Activated gamma-delta T cell treated with anti-CD3 and anti-CD28 coated beads, Interleukin-2, amount 50 U/mL, for 16 hours (primary cell): ENCODE measurements around the gene APBB2.

ENCODE experiments used
- DNase-seq: peaks from one replicate; pipeline ENCODE4 v3.0.0-alpha.2; 2020; ENCODE audit warnings: low read depth

The APBB2 gene

DNA sequence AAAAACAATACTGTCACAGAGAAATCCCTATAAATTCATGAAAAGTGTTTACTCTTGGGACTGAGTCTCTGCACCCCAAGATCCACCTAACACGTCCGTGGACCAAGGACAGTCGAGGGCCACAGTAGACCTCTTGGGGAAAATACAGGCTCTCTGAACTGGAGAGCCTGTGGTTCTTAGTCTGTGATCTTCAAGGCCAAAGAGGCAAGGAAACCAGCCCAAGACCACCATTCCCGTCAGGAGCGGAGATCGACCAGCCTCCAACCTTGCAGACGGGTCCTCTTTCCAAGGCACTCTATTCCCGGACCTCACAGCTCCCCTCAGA is 1.6 kb upstream of the APBB2 start:
- DNase-seq = no peak

DNA sequence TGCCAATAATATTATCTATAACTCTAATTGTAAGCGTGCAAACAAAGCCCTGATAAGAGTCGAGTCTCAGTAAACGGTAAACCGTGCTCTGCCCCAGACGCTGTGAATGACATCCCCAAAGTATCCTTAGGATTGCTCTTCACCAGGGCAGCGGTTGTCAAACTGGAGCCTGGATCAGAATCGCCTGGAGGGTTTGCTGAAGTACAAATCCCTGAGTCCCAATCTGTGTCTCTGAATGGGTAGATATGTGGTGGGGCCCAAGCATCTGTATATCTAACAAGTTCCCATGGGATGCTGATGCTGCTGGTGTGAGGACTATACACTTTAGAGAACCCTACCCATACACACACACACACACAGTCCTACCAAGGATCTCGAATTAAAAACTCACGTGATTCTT is 813 bp upstream of the APBB2 start:
- no peak for DNase-seq

DNA sequence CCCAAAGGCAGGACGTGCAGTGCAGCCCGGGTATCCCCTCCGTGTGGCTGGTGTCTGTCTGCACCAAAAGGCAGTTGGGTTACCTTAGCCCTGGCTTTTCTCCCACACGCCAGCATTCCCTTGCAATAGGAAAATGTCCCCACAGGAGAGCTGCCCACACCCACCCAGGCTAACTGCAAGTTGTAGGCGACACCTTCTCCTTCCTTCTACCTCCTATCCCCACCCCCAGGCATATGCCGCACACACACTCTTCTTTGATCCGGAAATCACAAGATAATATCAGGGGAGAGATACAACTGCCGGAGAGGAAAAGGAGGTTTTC is 444 bp upstream of the APBB2 start:
- no peak for DNase-seq

DNA sequence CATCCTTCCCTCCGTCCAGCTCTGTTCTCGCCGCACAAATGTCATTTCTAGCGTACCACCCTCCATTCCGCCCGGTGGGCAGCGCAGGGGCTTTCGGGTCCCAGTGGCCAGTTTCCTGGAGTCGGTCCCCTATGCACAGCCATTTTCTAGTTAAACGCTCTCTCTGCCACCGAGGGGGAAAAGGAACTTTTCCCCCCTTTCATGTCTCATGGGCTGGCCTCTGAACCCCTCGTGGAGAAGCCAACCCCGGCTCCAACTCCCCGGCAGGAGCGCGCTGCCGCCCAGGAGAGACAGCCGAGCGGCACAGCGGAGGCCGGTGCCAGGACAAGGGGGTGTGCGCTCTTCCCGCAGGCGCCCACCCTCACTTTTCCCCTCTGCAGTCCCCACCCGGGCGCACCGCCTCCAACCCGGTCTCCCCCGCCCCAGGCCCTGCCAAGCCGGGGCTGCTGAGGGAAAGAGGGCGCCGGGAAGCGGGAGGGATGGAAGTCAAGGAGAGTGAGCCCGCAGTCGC is 662 bp downstream of the APBB2 start:
- no peak for DNase-seq

DNA sequence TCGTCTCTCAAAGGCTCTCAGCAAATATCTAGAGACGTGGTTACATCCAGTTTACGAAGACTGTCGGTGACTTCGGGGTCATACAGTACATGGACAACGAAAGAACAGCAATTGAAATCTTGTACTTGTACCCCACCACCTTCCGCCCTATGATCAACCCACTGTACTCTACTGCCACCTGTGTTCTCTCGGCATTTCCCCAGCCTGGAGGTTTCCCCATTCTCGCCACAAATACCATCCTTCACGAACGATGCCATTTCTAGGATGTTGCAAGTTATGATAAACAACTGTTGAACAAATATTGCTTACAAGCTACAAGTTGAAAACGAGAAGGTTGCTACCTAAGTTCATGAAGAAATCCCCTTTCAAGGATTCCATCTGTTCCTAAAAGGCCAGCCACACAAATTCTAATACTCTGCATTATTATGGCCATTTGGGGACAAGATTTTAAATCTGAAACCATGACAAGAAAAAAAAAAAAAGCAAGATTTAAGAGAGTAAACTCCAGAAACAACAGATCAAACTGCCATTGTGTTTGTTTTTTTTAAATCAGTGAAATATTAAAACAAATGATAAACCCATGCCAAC is 1.6 kb downstream of the APBB2 start:
- DNase-seq = no peak

DNA sequence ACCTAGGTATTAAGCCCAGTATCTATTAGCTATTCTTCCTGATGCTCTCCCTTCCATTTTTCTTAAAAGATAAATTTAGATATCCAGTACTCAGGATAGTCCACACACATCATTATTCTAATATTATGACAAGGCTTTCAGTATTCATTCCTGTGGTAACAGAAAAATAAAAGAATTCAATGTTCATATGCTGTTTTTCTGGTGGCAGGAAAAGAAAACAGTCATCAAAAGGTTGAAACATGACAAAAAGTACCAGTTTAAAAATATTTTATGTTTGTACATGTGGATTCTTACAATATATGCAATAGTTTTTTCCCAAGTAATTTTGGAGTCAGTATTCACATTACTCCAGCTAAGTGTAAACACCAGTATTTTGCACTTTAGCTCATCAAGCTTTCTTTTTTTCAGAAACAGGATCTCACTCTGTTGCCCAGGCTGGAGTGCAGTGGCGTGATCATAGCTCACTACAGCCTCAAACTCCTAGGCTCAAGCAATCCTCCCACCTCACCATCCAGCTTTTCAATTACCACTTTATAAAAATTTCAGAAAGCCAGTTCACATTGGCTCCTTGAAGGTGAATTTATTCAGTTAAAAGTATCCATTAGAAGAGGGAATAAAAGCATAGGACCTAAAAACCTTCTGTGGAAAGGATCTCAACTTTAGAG is 2.3 kb downstream of the APBB2 start:
- DNase-seq = no peak

DNA sequence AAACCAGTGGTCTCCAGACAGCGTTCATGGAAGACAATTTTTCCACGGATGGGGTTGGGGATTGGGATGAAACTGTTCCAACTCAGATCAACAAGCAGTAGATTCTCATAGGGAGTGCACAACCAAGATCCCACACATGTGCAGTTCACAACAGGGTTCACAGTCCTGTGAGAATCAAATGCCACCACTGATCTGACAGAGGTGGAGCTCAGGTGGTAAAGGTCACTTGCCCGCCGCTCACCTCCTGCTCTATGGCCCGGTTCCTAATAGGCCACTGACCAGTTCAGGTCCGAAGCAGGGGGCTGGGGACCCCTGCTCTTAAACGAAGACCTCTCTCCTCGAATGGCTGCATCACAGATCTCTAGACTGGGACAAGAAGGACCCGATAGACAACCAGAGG is 4.4 kb downstream of the APBB2 start:
- no peak for DNase-seq

DNA sequence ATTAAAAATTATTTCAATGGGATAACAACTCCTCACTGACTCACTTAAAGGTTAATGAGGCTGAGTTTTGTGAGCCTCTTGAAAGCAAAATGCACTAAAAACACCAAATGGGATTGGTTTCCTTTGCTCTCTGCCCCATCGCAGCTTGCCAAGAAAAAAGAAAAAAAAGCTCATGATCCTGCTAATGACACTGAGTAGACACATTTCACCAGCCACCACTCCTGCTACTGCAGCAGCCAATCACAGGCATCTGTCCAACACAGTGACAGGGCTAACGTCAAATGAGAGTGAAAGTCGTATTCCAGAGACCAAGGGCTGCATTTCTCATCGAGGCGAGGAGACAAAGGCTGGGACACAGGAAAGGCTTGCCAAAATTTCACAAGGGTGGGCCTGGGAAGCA is 5.2 kb downstream of the APBB2 start:
- no peak for DNase-seq

DNA sequence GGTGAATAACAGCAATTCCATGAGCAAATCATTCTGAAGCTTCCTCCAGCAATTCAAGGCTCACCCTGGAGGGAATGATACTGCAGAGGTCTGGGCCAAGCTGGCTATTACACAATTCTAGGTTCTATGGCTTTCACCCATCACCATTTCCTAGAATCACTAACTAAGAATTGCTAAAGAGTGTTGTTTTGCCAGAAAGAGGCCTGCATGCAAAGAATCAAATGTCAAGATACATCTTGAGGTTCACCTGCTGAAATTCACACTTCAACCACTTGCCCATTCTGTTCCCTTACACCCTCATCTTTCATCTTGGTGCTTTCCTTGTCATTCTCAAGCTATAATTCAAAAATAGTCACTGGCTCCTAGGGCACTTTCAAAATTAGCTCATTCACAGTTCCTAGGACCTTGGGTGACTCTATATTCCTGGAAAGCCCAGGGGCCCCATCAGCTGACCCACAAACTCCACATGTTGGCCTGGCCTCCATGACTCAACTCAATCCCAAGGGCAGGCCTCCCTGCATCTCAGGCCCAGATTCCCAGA is 7.0 kb downstream of the APBB2 start:
- no peak for DNase-seq

DNA sequence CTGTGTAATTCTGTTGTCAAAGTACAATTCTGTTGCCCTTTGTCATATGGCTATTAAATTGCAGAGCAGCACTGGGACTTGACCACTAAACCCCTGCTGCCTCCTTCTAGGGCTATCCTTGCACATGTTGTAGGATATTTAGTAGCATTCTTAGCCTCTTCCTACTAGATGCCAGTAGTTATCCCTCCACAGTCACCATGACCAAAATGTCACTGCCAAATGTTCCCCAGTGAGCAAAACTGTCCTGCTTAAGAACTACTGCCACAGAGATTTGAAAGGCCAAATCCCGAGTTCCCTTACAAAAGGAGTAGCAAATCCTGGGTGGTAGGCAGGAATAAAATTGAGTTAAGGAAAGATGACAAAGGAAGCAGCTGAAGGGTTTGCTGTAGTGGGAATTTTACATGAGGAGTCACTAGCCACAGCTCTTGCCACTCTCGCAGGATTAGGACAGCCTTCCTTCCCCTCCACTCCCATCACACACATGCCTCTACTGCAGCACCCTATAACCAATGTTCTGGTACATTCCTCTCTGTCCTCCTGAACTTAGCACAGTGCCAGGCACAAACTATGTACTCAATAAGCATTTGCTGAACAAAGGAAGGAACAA is 8.4 kb downstream of the APBB2 start:
- DNase-seq = no peak

DNA sequence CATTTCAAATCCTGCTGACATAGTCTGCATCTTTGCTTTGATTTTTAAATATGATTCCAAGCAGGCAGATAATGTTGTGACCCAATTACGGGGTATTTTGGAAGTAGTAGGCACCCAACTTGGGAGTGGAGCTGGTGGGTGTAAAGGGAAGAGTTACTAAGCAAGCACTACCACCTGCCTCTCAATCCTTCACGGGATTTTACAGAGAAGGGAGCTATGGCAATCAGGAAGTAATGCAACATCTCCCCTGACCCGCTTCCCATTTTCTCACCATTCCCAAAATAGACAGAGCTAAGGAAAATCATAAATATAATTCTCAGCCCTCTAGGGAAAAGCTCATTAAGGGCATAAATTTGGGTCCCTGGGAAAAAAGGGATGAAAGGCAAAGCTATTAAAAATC is 9.2 kb downstream of the APBB2 start:
- no peak for DNase-seq

DNA sequence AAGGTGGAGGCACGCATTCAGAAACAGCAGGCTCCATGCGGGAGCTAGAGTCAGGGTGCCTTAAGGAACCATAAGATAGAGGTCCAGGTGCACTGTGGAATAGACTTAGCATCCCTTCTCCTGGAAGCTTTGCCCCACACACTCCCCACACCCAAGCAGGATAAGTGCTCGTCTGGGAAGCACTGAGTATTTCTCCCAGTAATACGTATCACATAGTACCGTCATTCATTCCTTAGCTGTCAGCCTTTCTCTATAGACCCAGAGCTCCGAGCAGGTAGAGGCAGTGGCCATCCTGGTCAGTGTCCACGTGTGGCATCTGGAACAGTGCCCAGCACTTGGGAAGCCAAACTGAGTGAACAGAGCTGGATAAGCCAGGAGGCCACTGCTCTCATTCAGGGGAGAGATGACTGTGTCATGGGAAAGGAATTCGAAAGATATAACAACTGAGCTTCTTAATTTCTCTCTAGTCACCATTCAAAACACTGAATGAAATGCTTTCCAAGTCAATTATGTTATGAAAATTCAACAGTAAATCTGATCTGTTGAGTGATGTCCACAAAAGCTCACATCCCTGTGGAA is 9.9 kb downstream of the APBB2 start:
- no peak for DNase-seq

DNA sequence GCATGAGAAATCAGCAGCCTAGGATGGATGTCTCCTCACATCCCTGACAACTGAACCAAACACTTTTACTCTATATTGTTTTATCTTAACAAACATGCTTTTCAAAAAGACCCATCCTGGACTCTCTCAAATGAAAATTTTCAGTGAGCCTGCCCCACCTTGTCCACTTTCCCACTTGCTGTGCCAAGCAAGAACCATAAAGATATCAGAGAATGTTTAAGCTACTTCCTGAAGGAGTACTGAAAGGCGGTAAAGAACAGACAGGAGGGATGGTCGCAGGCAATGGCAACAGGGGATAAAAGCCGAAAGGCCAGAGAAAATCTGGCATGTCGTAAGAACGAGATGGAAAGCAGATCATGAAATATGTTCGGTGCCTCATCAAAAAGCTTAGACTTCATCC is 10.5 kb downstream of the APBB2 start:
- DNase-seq = no peak

DNA sequence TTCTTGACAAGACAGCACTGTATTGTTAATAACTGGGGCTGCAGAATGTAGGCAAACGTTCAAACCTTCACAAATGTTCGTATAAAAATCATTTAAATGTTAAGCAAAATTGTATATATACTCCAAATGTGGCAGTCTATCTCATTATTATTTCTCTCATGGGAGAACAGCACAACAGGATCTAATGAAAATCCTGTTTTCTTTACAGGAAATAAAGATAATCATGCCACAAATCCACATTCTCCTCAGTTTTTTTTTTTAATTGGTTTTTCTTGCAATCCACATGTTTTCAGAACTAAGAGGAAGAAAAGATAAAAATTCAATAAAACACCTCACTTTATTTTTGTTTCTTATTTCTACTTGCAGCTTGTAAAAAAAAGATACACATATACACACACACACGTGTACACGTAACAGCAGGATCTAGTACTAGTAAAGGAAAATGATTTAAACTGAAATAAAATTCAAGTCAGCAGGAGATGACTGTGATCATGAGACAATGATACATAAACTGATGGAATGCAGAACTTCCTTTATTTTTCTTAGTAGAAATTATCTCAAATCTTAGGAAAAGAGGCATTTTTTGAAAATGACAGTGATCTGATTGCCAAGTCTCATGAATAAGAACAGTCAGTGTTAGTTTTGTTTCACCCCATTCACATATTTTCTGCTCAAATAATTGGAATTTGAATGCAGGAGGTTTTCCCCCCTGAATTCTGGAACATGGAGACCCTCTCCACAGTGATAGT is 11.3 kb downstream of the APBB2 start:
- DNase-seq = no peak

DNA sequence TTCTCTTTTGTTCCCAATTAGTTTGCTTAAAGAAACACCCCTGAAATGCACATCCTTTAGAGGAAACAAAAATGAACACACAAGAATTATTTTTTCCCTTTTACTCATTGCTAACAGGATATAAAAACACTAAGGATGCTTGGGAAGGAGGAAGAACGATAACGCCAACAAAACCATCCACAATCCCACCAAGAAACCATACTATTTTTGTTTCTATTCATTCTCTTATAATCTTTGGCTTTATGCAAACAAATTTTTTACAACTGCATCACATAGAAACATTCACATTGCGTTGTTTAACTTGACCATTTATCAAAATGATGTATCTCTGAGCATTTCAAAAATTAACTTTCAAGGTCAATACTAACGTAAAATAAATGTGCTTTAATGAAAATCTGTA is 12.0 kb downstream of the APBB2 start:
- no peak for DNase-seq

DNA sequence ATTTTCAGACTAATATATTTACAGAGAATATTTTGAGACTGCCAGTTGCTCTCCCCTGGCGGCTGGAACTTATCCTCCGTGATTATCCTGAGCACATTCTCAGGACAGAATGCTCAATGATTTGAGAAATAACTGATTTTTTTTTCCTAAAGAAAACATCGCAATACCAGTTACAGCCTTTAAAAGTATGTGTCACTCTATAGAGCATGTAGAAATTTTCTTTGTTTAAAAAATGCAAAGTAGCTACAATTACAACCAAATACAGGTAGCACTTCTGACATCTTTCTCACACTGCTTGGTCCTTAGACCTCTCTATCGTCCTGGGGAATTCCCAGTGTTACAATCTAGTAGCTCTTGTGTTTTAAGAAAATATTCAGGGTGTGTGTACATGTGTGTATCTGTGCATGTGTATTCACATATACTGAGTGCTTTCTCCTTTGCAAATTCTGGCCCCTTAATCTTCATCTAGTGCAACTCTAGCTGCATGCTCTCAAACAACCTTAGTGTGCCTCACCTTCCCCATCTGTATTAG is 13.8 kb downstream of the APBB2 start:
- no peak for DNase-seq

DNA sequence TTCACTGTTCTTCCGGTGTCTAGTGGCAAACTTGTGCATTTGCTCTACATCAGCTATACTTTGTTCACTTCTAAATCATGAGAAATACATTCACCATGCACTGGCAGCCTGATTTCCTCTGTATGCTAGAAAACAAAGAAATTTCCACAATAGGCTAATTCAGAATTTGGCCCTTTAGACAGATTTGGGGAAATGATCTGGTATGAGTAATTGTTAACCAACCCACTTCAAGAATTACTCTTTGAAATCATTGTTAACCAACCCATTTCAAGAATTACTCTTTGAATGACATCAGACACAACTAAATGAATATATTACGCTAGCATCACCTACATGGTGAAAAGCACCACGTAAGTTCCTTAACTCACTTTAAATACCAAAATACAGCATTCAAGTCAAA is 14.6 kb downstream of the APBB2 start:
- no peak for DNase-seq

DNA sequence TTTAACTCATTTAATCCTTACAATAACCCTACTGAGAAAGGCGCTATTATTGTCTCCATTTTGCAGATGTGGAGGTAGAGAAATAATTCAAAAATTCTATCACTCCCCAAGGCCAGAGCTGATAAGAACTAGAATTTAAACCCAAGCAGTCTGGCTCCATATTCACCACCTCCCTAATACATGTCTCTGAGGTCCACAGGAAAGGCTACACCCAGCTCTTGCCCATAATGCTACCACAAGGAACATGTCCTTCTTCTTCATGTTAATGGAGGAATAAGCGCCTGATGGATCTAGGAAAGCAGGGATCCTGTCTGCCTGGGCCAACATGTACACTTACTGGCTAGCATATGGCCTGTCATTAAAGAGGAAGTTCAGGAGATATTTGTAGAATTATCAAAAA is 16.3 kb downstream of the APBB2 start:
- DNase-seq = no peak

DNA sequence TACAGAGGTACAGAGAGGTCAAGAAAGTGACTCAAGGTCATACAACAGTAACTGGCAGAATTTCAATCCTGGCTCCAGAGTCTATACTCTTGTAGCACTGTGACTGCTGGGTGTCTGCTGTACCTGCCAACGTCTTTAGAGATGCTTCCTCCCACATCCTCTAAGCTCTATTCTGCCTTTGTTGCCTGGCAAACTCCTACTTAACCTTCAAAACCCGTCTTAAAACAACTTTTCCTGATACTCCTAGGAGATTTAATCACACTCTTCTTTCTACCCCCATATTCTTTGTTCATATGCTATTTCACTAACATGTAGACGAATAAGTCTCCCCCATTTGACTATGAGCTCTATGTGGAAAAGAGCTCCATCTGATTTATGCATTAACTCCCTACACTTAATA is 16.8 kb downstream of the APBB2 start:
- DNase-seq = no peak

DNA sequence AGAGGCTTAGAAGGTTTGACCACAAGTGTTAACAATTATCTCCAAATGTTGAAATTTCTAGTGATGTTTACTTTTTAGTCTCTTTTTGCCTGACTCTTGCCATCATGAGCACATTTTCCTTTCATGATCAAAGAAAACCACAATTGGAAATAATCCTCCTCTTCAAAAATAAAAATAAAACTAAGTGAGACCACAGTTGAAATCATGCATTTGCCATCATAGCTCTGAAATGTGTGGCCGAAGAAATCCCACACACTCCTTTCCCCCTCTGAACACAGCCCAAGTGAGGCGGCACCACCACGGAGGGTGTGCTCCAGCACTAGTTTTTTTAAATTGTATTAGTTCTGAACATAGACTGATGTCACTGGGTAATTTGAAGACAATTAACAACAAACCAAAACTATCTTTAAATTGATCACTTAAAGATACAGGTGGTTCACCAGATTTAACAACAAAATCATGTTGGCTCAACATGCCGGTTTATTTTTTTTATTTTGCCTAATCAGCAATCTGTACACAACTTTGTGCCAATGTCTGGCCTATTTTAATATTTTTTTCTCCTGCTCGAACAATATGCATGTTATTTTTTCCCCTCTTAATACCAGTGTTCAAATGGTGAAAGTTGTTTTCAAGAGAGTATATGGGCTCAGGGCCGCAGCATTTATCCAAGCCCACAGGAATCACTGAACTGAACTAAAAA is 17.6 kb downstream of the APBB2 start:
- DNase-seq = no peak

DNA sequence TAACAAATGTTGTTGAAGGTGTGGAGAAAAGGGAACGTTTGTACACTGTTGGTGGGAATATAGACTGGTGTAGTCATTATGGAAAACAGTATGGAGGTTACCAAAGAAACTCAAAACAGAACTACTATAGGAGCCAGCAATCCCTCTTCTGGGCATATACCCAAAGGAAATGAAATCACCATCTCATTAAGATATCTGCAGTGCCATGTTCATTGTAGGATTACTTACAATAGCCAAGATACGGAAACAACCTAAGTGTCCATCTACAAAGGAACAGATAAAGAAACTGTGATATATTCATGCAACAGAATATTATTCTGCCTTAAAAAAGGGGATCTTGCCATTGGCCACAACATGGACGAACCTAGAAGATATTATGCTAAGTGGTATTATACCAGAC is 22.2 kb downstream of the APBB2 start:
- DNase-seq = no peak

DNA sequence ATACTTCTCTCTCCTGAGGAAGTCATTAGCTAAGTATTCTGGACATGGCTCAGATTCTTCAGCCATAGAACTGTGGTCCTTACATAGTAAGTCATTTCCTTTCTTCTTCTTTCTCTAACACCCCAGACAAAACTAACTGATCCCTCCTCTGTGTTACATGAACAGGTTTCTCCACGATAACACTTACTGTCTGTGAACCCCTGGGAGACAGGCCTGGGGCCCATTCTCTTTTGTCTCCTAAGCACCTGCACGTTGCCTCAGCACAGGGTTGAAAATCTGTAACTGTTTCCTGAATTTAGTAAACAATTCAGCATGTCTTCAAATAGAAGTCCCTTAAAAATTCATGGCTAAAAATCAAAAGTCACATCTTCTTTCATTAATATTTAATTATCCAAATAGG is 24.7 kb downstream of the APBB2 start:
- no peak for DNase-seq
